OCI-LY1 (cell line): ENCODE data around the gene GABBR2.

Source experiments
- CTCF ChIP-seq: fragments of 200-600 bp; sonication (generic), shearing (Covaris generic); IDR thresholded peaks from 2 replicates; pipeline ENCODE4 v1.5.1; 2017; ENCODE audit warnings: mild to moderate bottlenecking, antibody characterized with exemption, low read length, moderate library complexity, mixed read lengths
- EZH2 ChIP-seq: fragments of 200-600 bp; sonication (generic), shearing (Covaris generic); IDR thresholded peaks from 2 replicates; pipeline ENCODE4 v1.8.0; 2017; ENCODE audit warnings: borderline replicate concordance, mixed run types, mild to moderate bottlenecking, antibody characterized with exemption, low read length, moderate library complexity, mixed read lengths

- TF ChIP-seq CTCF (no peak), EZH2 (no peak)
Observed at GRCh38 chr9:98356953-98357690, 351.6 kb downstream of the GABBR2 start.
